NCI-H1930 (cell line): Measurements from ENCODE around the gene ADAMTS6.
"Not testable (repeated sequence)": the region's sequence is repeated elsewhere in the genome, so short reads cannot be mapped to it uniquely, and the experiment has no call there.

Source experiments
- DNase-seq, 2 experiments: peaks; one replicate each; lab custom pipeline; 2025; lab: John Stamatoyannopoulos, UW

Gene ADAMTS6

GRCh38 chr5:65474130-65474711 is 7.5 kb downstream of the ADAMTS6 start:
- no peak for DNase-seq

GRCh38 chr5:65468633-65469032 is 13.1 kb downstream of the ADAMTS6 start:
- no peak for DNase-seq

- DNase-seq: no peak
Observed at GRCh38 chr5:65462139-65462705, 19.5 kb downstream of the ADAMTS6 start.

GRCh38 chr5:65461490-65461889 is 20.2 kb downstream of the ADAMTS6 start:
- DNase-seq: no peak

GRCh38 chr5:65459995-65460394 is 21.7 kb downstream of the ADAMTS6 start:
- no peak for DNase-seq

- no peak for DNase-seq
Observed at GRCh38 chr5:65455064-65455463, 26.7 kb downstream of the ADAMTS6 start.

- no peak for DNase-seq
Observed at GRCh38 chr5:65451436-65451835, 30.3 kb downstream of the ADAMTS6 start.

- DNase-seq: no peak
Observed at GRCh38 chr5:65446682-65447081, 35.0 kb downstream of the ADAMTS6 start.

- DNase-seq: no peak
Observed at GRCh38 chr5:65441800-65442199, 39.9 kb downstream of the ADAMTS6 start.

GRCh38 chr5:65440456-65440855 is 41.3 kb downstream of the ADAMTS6 start:
- DNase-seq: peak in 1 of 2 experiments; percentile 6

GRCh38 chr5:65434122-65434521 is 47.6 kb downstream of the ADAMTS6 start:
- no peak for DNase-seq

- no peak for DNase-seq
Observed at GRCh38 chr5:65426656-65427055, 55.1 kb downstream of the ADAMTS6 start.

GRCh38 chr5:65423623-65424022 is 58.1 kb downstream of the ADAMTS6 start:
- no peak for DNase-seq

GRCh38 chr5:65418661-65419060 is 63.1 kb downstream of the ADAMTS6 start:
- DNase-seq: no peak

GRCh38 chr5:65413822-65414221 is 67.9 kb downstream of the ADAMTS6 start:
- DNase-seq: no peak

- no peak for DNase-seq
Observed at GRCh38 chr5:65412842-65413241, 68.9 kb downstream of the ADAMTS6 start.

- DNase-seq: no peak
Observed at GRCh38 chr5:65411356-65411755, 70.4 kb downstream of the ADAMTS6 start.

- DNase-seq: no peak
Observed at GRCh38 chr5:65395526-65396155, 86.1 kb downstream of the ADAMTS6 start.

- DNase-seq: no peak
Observed at GRCh38 chr5:65394087-65394486, 87.6 kb downstream of the ADAMTS6 start.

GRCh38 chr5:65391591-65391990 is 90.1 kb downstream of the ADAMTS6 start:
- DNase-seq: no peak

- no peak for DNase-seq
Observed at GRCh38 chr5:65390208-65390607, 91.5 kb downstream of the ADAMTS6 start.

GRCh38 chr5:65383859-65384258 is 97.9 kb downstream of the ADAMTS6 start:
- no peak for DNase-seq

GRCh38 chr5:65382582-65382981 is 99.1 kb downstream of the ADAMTS6 start:
- no peak for DNase-seq

GRCh38 chr5:65370505-65370904 is 111.2 kb downstream of the ADAMTS6 start:
- DNase-seq: not testable (repeated sequence)
